A204.1 (cell line): Measurements from ENCODE around the gene ZNF280C.
"Not testable (repeated sequence)": the region's sequence is repeated elsewhere in the genome, so short reads cannot be mapped to it uniquely, and the experiment has no call there.

ENCODE experiments used
- FAIRE-seq: peaks from 2 replicates; lab custom pipeline; 2012; peaks lifted over from hg19 to GRCh38; lab: Jason Lieb, UNC

ZNF280C gene

GRCh38 chrX:130261296-130261893, 7.3 kb downstream of the ZNF280C start:
- no peak for FAIRE-seq

DNA sequence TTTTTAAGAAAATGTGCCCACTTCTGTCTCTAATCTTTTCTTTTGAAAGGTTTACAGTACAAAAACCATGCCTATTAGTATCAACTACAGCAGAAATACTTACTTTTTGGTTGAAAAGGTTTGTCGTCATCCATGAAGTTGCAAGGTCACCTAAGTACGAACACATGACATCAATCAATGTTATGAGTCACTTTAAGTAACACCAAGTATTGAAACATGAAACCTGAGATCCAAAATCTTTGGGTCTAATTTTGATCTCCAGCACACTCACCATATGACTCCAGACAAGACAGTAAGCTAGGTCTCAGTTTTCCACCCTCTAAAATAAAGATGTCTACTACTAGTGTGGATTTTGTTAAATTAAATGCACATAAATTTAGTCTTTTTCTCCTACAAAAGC, 8.4 kb downstream of the ZNF280C start:
- no peak for FAIRE-seq

GRCh38 chrX:130253916-130254315, 14.8 kb downstream of the ZNF280C start:
- no peak for FAIRE-seq

DNA sequence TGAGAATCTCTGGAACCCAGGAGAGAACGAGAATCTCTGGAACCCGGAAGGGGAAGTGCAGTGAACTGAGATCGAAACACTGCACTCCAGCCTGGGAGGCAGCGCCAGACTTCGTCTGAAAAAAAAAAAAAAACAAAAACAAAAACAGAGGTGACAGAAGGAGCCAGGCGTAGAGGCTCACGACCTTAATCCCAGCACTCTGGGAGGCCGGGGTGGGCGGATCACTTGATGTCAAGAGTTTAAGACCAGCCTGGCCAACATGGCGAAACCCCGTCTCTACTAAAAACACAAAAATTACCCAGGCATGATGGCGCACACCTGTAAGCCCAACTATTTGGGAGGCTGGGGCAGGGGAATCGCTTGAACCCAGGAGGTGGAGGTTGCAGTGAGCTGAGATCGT, 17.0 kb downstream of the ZNF280C start:
- FAIRE-seq = no peak

DNA sequence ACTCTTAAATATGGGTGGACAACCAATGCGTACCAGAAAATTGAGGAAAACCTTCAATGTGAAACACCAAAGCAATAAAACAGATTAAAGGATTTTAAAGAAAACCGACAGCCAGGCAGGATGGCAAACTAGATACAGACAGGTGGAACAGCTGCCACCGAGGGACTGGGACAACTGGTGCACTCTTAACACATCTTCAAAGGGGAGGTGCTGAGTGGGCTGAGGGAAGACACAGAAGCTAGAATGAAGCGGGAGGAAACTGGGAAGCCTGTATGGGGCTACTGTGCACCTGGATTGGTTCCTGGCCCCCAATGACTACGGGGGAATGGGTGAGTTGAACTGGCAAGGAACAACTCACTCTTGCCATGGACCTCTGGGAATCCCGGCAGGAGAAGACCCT, 20.7 kb downstream of the ZNF280C start:
- no peak for FAIRE-seq

- FAIRE-seq = no peak
Measured at GRCh38 chrX:130246084-130246483, 22.6 kb downstream of the ZNF280C start.

DNA sequence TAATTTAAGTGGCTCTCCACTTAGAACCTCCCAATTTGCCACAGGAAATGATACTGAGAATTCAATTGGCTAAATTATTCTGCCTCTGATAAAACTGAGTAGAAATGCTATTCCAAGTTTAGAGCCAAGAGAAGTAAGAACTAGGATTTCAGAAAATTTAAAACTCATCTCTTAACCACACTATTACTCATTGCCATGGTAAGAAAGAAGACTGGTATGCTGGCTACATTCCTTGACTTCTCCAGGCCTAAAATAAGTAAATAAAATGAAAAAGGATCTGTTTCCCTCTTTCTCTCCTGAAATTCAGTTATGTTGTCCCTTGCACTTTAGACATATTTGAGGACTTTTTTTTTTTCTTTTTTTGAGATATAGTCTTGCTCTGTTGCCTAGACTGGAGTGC, 23.3 kb downstream of the ZNF280C start:
- no peak for FAIRE-seq

GRCh38 chrX:130231184-130231583, 37.5 kb downstream of the ZNF280C start:
- not testable (repeated sequence) for FAIRE-seq

- FAIRE-seq = no peak
Measured at GRCh38 chrX:130228871-130229270, 39.8 kb downstream of the ZNF280C start.

DNA sequence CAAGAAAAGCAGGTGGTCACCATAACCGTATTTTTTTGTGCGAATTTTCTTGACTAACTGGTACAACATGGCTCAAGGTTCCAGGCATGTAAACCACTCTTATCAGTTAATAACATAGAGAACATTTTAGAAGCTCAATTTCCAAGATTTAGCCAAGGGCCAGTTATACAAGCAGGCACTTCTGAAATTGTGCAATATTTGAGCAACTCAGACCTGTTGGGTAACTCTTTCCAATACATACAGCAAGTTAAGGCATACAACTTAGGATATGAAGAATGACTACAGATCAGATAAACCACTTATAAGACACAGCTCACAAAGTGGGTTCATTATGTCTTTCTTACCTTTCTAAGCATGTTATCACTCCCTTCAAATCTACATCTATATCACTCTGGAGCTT, 43.9 kb downstream of the ZNF280C start:
- FAIRE-seq = no peak

DNA sequence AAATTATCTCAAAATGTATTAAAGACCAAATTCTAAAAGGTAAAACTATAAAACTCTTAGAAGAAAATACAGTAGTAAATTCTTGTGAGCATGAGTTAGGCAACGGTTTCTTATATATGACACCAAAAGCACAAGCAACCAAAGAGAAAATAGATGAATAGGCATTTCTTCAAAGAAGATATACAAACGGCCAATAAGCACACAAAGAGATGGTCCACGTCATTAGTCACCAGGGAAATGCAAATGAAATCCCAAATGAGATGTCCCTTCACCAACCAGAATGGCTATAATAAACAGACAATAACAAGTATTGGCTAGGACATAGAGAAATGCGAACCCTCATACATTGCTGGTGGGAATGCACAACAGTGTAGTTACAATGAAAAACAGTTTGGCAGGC, 52.4 kb downstream of the ZNF280C start:
- no peak for FAIRE-seq

- FAIRE-seq = no peak
Measured at GRCh38 chrX:130213376-130213775, 55.3 kb downstream of the ZNF280C start.

DNA sequence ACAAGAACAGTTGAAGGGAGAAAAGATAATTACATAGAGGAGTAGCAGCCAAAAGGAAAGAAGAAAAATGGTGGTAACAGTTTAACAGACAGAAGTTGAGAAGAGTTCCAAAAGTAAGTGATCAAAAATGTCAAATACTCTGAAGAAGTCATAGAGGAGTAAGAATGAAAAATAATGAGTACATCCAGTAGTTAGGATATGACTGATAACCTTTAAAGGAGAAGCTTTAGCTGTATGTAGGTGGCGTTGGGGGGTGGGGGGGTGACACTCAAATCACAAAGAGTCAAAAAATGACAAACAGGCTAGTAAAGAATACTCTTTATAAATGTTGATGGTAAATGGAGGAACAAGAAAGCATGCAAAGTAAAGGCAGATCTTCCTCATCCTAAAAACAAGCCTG, 56.3 kb downstream of the ZNF280C start:
- no peak for FAIRE-seq

- no peak for FAIRE-seq
Measured at GRCh38 chrX:130211415-130212186, 57.1 kb downstream of the ZNF280C start.

DNA sequence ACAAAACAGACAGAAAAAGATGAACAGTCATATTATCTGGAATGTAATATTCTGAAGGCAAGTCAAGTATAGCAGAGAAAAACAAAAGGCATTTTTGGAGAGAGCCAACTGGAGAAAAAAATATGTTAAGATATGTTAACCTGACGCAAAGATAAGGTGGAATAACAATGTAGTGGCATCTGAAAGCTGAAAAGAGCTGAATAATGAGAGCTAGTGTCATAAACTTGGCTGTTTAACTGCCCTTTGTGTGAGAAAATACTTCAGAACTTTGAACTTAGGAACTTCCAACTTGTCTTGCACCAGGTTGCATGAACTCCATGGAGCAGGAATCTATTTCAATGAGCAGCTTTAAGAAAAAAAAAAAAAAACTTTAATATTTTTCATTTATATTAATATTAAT, 64.1 kb downstream of the ZNF280C start:
- no peak for FAIRE-seq

- FAIRE-seq = no peak
Measured at GRCh38 chrX:130197464-130197863, 71.2 kb downstream of the ZNF280C start.

- no peak for FAIRE-seq
Measured at GRCh38 chrX:130196466-130196865, 72.2 kb downstream of the ZNF280C start.

DNA sequence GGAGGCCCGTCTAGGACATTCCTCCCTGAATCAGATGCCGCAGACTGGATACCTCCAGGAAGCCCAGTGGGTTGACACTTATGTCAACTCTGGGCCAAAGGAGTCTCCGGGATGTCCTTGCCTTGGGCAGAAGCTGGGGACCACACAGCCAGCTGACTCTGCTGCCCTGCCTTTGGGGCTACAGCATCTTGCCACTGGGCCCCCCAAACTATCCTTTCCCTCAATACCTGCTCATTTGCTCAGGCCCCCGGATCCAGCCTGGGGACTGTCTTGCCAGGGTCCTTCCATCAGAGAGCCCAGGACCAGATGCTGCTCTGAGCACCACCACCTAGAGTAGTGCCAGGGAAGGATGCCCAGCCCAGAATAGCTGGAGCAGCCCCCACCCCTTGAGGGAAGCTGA, 77.9 kb downstream of the ZNF280C start:
- FAIRE-seq = no peak

DNA sequence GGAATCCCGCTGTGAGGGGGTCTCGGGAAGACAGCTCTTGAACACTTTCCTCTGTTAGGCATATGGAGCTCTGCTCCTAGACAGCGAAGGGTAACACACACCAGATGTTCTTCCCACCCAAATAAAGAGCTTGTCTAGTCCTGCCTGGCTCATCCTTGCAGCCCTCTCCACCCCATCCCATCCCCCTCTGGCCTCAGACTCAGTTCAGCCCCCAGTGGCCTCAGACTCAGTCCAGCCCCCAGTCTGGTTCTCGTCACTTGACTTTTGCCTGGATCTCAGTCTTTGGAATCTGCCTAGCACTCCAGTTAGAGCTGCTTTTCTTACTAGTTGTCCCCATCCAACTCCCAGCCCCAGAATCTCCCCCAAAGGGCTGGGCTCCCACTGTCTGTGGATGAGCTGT, 82.0 kb downstream of the ZNF280C start:
- no peak for FAIRE-seq

GRCh38 chrX:130184857-130185256, 83.8 kb downstream of the ZNF280C start:
- no peak for FAIRE-seq

DNA sequence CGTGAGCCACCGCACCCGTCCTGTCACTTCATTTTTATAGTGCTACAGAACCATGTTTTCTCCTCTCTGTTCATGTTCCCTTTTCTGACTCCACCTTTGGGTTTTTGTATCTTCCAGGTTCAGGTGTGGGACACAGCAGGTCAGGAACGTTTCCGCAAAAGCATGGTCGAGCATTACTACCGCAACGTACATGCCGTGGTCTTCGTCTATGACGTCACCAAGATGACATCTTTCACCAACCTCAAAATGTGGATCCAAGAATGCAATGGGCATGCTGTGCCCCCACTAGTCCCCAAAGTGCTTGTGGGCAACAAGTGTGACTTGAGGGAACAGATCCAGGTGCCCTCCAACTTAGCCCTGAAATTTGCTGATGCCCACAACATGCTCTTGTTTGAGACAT, 84.5 kb downstream of the ZNF280C start:
- no peak for FAIRE-seq

GRCh38 chrX:130179579-130180215, 89.0 kb downstream of the ZNF280C start:
- no peak for FAIRE-seq

DNA sequence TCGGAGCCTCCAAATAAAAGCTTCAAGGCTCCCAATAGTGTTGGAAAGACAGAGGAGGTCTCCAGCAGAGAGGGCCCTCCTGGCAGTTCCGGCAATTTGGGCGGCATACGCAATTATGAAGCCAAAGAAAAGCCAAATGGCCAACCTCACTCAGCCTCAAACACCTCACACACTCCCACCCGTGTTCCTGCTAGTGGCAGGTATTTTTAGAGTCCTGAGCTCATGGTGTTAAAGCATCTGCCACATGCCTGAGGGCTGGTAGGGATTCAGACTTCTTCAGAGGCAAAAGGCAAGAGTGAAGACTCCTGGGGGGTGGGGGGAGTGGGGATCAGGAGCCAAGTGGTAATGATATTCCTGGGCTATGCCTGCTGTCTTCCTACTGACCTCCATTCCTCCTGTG, 89.5 kb downstream of the ZNF280C start:
- no peak for FAIRE-seq

GRCh38 chrX:130176942-130177341, 91.8 kb downstream of the ZNF280C start:
- no peak for FAIRE-seq
